OCI-LY3 (cell line): ENCODE results near the gene DHRS13.

ENCODE experiments used
- EZH2phosphoT487 ChIP-seq: fragments of 200-600 bp; shearing (Covaris generic); IDR thresholded peaks from 2 replicates; pipeline ENCODE4 v1.6.1; 2018; ENCODE audit warnings: antibody characterized with exemption, mixed run types, low read depth
- TF ChIP-seq, protein P1 (sequence below): fragments of 200-600, 300-600 bp; sonication (generic); IDR thresholded peaks from 2 replicates; pipeline ENCODE4 v1.5.1; 2014; ENCODE audit warnings: antibody characterized with exemption, low read length, low read depth

DNA sequence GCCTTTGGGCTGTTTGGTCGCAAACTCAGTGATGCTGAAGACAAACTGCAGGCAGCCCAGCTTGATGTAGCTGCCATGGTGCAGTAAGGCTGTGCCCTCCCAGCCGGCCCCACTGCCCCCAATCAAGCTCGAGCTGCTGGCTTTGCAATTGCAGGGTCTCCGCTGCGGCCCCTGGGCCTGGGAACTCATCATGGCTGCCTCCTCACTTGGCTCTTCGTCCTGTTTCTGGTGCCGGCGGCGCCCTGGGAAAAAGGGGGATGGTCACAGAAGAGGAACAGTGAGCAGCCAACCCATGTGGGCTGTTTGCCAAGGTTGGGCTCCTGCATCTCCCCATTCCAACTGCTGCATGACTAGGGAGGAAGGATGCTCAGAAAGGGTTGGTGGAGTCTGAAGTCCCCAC, 3.4 kb upstream of the DHRS13 start:
- TF ChIP-seq, protein P1, sequence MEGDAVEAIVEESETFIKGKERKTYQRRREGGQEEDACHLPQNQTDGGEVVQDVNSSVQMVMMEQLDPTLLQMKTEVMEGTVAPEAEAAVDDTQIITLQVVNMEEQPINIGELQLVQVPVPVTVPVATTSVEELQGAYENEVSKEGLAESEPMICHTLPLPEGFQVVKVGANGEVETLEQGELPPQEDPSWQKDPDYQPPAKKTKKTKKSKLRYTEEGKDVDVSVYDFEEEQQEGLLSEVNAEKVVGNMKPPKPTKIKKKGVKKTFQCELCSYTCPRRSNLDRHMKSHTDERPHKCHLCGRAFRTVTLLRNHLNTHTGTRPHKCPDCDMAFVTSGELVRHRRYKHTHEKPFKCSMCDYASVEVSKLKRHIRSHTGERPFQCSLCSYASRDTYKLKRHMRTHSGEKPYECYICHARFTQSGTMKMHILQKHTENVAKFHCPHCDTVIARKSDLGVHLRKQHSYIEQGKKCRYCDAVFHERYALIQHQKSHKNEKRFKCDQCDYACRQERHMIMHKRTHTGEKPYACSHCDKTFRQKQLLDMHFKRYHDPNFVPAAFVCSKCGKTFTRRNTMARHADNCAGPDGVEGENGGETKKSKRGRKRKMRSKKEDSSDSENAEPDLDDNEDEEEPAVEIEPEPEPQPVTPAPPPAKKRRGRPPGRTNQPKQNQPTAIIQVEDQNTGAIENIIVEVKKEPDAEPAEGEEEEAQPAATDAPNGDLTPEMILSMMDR, result no peak
- no peak for TF ChIP-seq EZH2phosphoT487
